Measurements from ENCODE around the gene ARHGEF7.

Gene ARHGEF7

DNA sequence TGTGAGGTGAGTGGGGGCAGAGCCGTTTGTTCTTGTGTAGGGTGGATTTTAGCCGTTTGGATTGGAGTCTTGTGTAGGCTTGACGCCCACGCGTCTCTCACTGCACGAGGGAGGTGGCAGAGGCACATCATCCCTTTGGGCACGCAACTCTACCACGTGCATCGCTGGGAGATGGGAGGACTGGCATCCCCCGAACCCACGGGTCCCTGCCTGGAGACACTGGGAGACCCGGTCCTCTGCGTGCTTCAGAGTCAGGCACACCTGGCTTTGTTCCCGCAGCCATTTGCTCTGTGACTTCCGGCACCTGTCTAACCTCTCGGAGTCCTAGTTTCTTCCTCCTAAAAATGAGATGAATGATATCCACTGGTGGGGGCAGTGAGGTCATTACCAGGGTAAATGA is 6.4 kb downstream of the ARHGEF7 start:
- Histone ChIP-seq H3K27me3 (ENCODE audit: control insufficient read depth in 1 of 2, insufficient read depth in 2 of 2, low read length in 2 of 2) (peaks cover 13 to 23% of the 10 kb centered on the region in 2 donors), H3K9me3 (ENCODE audit: low read length) (no peaks in the 10 kb centered on the region), H3K27ac (ENCODE audit: low read depth, low read length) (no peak overlapping the region), H3K4me3 (ENCODE audit: low read depth in 1 of 2, low read length in 2 of 2) (no peak overlapping the region), H3K36me3 (ENCODE audit: insufficient read depth, low read length) (no peaks in the 10 kb centered on the region), H3K4me1 (ENCODE audit: insufficient read depth, low read length) (no peaks in the 10 kb centered on the region), H3K9ac (ENCODE audit: low read length) (no peak overlapping the region)

- peaks cover 9 to 18% of the 10 kb centered on the region in 2 donors for H3K27me3 ChIP-seq (ENCODE audit: control insufficient read depth in 1 of 2, insufficient read depth in 2 of 2, low read length in 2 of 2)
- no peak overlapping the region for H3K27ac ChIP-seq (ENCODE audit: low read depth, low read length)
- no peak overlapping the region for H3K9ac ChIP-seq (ENCODE audit: low read length)
- H3K4me3 ChIP-seq (ENCODE audit: low read depth in 1 of 2, low read length in 2 of 2) = no peak overlapping the region
- H3K9me3 ChIP-seq (ENCODE audit: low read length) = no peaks in the 10 kb centered on the region
- no peaks in the 10 kb centered on the region for H3K4me1 ChIP-seq (ENCODE audit: insufficient read depth, low read length)
- no peaks in the 10 kb centered on the region for H3K36me3 ChIP-seq (ENCODE audit: insufficient read depth, low read length)
These were observed 6.9 kb downstream of the ARHGEF7 start for GRCh38 chr13:111122056-111122455.

GRCh38 chr13:111122631-111123030 is 7.5 kb downstream of the ARHGEF7 start:
- Histone ChIP-seq H3K36me3 (ENCODE audit: insufficient read depth, low read length) (no peaks in the 10 kb centered on the region), H3K27me3 (ENCODE audit: control insufficient read depth in 1 of 2, insufficient read depth in 2 of 2, low read length in 2 of 2) (peaks cover 4 to 12% of the 10 kb centered on the region in 2 donors), H3K27ac (ENCODE audit: low read depth, low read length) (no peak overlapping the region), H3K9me3 (ENCODE audit: low read length) (no peaks in the 10 kb centered on the region), H3K4me3 (ENCODE audit: low read depth in 1 of 2, low read length in 2 of 2) (no peak overlapping the region), H3K9ac (ENCODE audit: low read length) (no peak overlapping the region), H3K4me1 (ENCODE audit: insufficient read depth, low read length) (no peaks in the 10 kb centered on the region)

GRCh38 chr13:111123221-111123620 is 8.1 kb downstream of the ARHGEF7 start:
- no peaks in the 10 kb centered on the region for H3K36me3 ChIP-seq (ENCODE audit: insufficient read depth, low read length)
- no peaks in the 10 kb centered on the region for H3K9me3 ChIP-seq (ENCODE audit: low read length)
- H3K4me1 ChIP-seq (ENCODE audit: insufficient read depth, low read length) = no peaks in the 10 kb centered on the region
- H3K27ac ChIP-seq (ENCODE audit: low read depth, low read length) = no peak overlapping the region
- no peak overlapping the region for H3K4me3 ChIP-seq (ENCODE audit: low read depth in 1 of 2, low read length in 2 of 2)
- H3K9ac ChIP-seq (ENCODE audit: low read length) = no peak overlapping the region
- peaks cover 0 to 8% of the 10 kb centered on the region in 2 donors for H3K27me3 ChIP-seq (ENCODE audit: control insufficient read depth in 1 of 2, insufficient read depth in 2 of 2, low read length in 2 of 2)

DNA sequence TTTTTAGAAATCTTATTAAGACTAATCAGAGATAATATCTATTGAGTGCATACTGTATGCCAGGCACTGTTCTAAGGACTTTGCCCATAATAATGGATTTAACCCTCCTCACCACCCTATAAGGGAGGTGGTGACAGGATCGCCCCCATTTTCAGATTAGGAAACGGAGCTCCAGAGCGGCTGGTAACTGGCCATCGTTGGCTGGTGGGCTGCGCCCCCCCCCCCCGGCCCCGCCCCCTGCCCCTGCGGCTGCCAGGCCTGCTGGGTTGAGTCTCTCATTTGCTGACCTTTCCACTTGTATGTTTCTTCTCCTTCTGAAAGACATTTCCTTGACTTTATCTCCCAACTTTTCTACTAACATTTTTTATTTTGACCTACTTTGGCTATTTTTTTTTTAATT is 8.5 kb downstream of the ARHGEF7 start:
- Histone ChIP-seq H3K27ac (ENCODE audit: low read depth, low read length) (no peak overlapping the region), H3K9ac (ENCODE audit: low read length) (no peak overlapping the region), H3K9me3 (ENCODE audit: low read length) (no peaks in the 10 kb centered on the region)

DNA sequence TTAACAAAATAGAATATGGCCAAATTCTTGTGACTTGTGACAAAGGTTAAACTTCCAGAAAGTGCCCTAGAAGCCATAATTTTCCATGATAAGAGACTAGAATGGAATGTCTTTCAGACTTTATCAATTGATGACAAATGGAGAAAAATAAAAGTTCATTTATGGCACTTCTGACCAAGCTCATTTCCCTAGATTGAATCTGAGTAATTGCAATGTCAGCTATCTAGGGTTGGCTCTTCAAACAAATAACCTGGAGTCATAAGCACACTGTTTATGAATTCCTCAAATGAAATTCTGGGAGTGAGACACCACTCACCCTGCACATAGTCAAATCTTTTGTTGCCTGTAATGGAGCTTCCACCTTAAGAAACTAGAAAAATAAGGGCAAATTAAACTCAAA is 11.4 kb downstream of the ARHGEF7 start:
- Histone ChIP-seq H3K4me1 (ENCODE audit: insufficient read depth, low read length) (no peaks in the 10 kb centered on the region), H3K9me3 (ENCODE audit: low read length) (no peaks in the 10 kb centered on the region), H3K36me3 (ENCODE audit: insufficient read depth, low read length) (no peaks in the 10 kb centered on the region), H3K27me3 (ENCODE audit: control insufficient read depth in 1 of 2, insufficient read depth in 2 of 2, low read length in 2 of 2) (no peaks in the 10 kb centered on the region), H3K4me3 (ENCODE audit: low read depth in 1 of 2, low read length in 2 of 2) (no peak overlapping the region), H3K9ac (ENCODE audit: low read length) (no peak overlapping the region), H3K27ac (ENCODE audit: low read depth, low read length) (no peak overlapping the region)

More for the DNA sequence above, 8.5 kb downstream of the ARHGEF7 start:
- no peaks in the 10 kb centered on the region for H3K4me1 ChIP-seq (ENCODE audit: insufficient read depth, low read length)
- H3K4me3 ChIP-seq (ENCODE audit: low read depth in 1 of 2, low read length in 2 of 2) = no peak overlapping the region
- no peaks in the 10 kb centered on the region for H3K36me3 ChIP-seq (ENCODE audit: insufficient read depth, low read length)
- H3K27me3 ChIP-seq (ENCODE audit: control insufficient read depth in 1 of 2, insufficient read depth in 2 of 2, low read length in 2 of 2) = peaks cover 0 to 4% of the 10 kb centered on the region in 2 donors

GRCh38 chr13:111129465-111130115 is 14.5 kb downstream of the ARHGEF7 start:
- Histone ChIP-seq H3K4me1 (ENCODE audit: insufficient read depth, low read length) (no peaks in the 10 kb centered on the region), H3K9me3 (ENCODE audit: low read length) (no peaks in the 10 kb centered on the region), H3K27ac (ENCODE audit: low read depth, low read length) (no peak overlapping the region), H3K27me3 (ENCODE audit: control insufficient read depth in 1 of 2, insufficient read depth in 2 of 2, low read length in 2 of 2) (no peaks in the 10 kb centered on the region), H3K4me3 (ENCODE audit: low read depth in 1 of 2, low read length in 2 of 2) (no peak overlapping the region), H3K9ac (ENCODE audit: low read length) (no peak overlapping the region), H3K36me3 (ENCODE audit: insufficient read depth, low read length) (no peaks in the 10 kb centered on the region)

DNA sequence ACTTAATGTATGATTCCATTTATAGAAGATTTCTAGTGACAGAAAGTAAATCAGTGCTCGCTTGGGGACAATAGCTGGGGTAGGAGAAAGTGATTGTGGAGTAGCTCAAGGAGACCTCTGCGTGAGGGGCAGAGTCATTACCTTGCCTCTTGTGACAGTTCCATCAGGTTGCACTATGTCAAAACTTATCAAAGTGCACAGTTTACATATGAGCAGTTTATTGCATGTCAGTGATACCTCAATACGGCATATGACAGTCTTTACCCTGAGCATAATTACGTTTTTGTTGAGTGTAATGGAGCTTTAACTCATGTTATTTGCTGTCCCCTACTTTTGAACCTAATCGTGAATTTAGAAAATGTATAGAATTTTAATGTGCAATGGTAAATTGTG is 15.0 kb downstream of the ARHGEF7 start:
- Histone ChIP-seq H3K9me3 (ENCODE audit: low read length) (no peaks in the 10 kb centered on the region), H3K27me3 (ENCODE audit: control insufficient read depth in 1 of 2, insufficient read depth in 2 of 2, low read length in 2 of 2) (no peaks in the 10 kb centered on the region), H3K9ac (ENCODE audit: low read length) (no peak overlapping the region), H3K4me3 (ENCODE audit: low read depth in 1 of 2, low read length in 2 of 2) (no peak overlapping the region), H3K27ac (ENCODE audit: low read depth, low read length) (no peak overlapping the region), H3K4me1 (ENCODE audit: insufficient read depth, low read length) (no peaks in the 10 kb centered on the region), H3K36me3 (ENCODE audit: insufficient read depth, low read length) (no peaks in the 10 kb centered on the region)

DNA sequence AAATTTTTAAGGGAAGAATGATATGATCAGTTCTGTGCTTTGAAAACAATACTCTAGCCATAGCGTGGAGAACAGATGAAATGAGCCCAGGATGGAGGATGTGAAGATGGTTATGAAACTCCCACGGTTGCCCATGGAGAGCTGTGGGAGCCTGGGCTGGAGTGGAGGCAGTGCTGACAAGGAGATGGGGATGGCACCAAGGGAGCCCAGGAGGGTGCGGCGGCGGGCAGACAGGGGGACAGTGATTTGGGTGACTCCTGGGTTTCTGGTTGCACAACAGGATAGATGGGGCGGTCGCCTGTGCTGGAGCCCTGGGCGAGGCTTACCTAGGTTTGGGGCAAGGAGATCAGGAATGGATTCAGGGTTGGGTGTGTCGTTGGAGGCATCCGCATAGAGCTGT is 15.9 kb downstream of the ARHGEF7 start:
- Histone ChIP-seq H3K9me3 (ENCODE audit: low read length) (no peaks in the 10 kb centered on the region), H3K27ac (ENCODE audit: low read depth, low read length) (no peak overlapping the region), H3K9ac (ENCODE audit: low read length) (no peak overlapping the region), H3K36me3 (ENCODE audit: insufficient read depth, low read length) (no peaks in the 10 kb centered on the region), H3K4me1 (ENCODE audit: insufficient read depth, low read length) (no peaks in the 10 kb centered on the region), H3K4me3 (ENCODE audit: low read depth in 1 of 2, low read length in 2 of 2) (no peak overlapping the region), H3K27me3 (ENCODE audit: control insufficient read depth in 1 of 2, insufficient read depth in 2 of 2, low read length in 2 of 2) (no peaks in the 10 kb centered on the region)

DNA sequence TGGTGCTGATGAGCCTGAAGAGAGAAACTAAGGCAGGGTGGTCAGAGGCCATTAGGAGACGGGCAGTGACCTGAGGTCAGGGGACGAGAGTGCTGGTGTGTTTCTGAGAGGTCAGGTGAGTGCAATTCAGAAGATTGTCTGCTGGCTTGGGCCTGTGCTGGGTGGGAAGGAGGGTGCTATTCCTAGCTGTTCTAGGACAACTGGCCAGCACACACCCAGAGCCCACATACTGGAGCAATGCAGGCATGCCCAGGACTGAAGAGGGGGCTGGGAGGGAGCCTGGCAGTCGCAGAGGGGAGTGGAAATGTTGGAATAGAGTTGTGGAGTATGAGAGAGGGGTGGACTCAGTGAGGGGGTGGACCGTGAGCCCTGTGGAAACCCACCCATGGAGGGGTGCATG is 16.5 kb downstream of the ARHGEF7 start:
- Histone ChIP-seq H3K4me3 (ENCODE audit: low read depth in 1 of 2, low read length in 2 of 2) (no peak overlapping the region), H3K27ac (ENCODE audit: low read depth, low read length) (no peak overlapping the region), H3K9me3 (ENCODE audit: low read length) (no peaks in the 10 kb centered on the region), H3K27me3 (ENCODE audit: control insufficient read depth in 1 of 2, insufficient read depth in 2 of 2, low read length in 2 of 2) (no peaks in the 10 kb centered on the region), H3K9ac (ENCODE audit: low read length) (no peak overlapping the region), H3K4me1 (ENCODE audit: insufficient read depth, low read length) (no peaks in the 10 kb centered on the region), H3K36me3 (ENCODE audit: insufficient read depth, low read length) (no peaks in the 10 kb centered on the region)

DNA sequence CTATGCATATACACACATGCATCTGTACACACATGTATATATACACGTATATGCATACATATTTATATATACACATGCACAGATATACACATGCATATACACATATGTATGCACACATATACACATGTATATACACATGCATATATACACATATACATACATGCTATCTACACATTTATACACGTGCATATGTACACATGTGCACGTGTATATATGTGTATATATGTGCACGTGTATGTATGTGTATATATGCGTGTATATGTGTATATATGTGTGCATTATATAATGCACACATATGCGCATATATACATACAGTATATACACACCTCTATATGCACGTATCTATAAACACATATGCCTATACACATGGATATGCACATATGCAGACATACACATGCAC is 17.8 kb downstream of the ARHGEF7 start:
- no peak overlapping the region for H3K27ac ChIP-seq (ENCODE audit: low read depth, low read length)
- H3K9me3 ChIP-seq (ENCODE audit: low read length) = no peaks in the 10 kb centered on the region
- no peaks in the 10 kb centered on the region for H3K27me3 ChIP-seq (ENCODE audit: control insufficient read depth in 1 of 2, insufficient read depth in 2 of 2, low read length in 2 of 2)
- no peak overlapping the region for H3K4me3 ChIP-seq (ENCODE audit: low read depth in 1 of 2, low read length in 2 of 2)
- H3K36me3 ChIP-seq (ENCODE audit: insufficient read depth, low read length) = no peaks in the 10 kb centered on the region
- H3K4me1 ChIP-seq (ENCODE audit: insufficient read depth, low read length) = no peaks in the 10 kb centered on the region
- no peak overlapping the region for H3K9ac ChIP-seq (ENCODE audit: low read length)

GRCh38 chr13:111139452-111139851 is 24.3 kb downstream of the ARHGEF7 start:
- Histone ChIP-seq H3K27ac (ENCODE audit: low read depth, low read length) (no peak overlapping the region), H3K9ac (ENCODE audit: low read length) (no peak overlapping the region)

More at GRCh38 chr13:111139452-111139851, 24.3 kb downstream of the ARHGEF7 start:
- H3K9me3 ChIP-seq (ENCODE audit: low read length) = no peaks in the 10 kb centered on the region
- no peaks in the 10 kb centered on the region for H3K4me1 ChIP-seq (ENCODE audit: insufficient read depth, low read length)
- no peak overlapping the region for H3K4me3 ChIP-seq (ENCODE audit: low read depth in 1 of 2, low read length in 2 of 2)
- H3K36me3 ChIP-seq (ENCODE audit: insufficient read depth, low read length) = no peaks in the 10 kb centered on the region
- H3K27me3 ChIP-seq (ENCODE audit: control insufficient read depth in 1 of 2, insufficient read depth in 2 of 2, low read length in 2 of 2) = no peaks in the 10 kb centered on the region

Data from muscle layer of colon (tissue), 2 donors.